ENCODE measurements around the gene CELF2. TPM values are rescaled to one million over a fixed set of nuclear protein-coding genes. Genes with fewer than 3 reads are reported as not detected.

CELF2 gene
- total RNA-seq, 2 experiments from 2014 or later, result 165 to 181 TPM

- Mint-ChIP-seq H3K9me3 (peaks cover 8% of the 10 kb centered on the region), H3K27ac (peak overlapping the region; percentile 99)
- peak; percentile 32 for DNase-seq
Measured at GRCh38 chr10:11163780-11164550, 146.3 kb downstream of the CELF2 start.

GRCh38 chr10:11164551-11164802 lies 146.8 kb downstream of the CELF2 start:
- CTCF ChIA-PET, result interaction anchor here (0.6 to 4.1 kb wide), 16 partner anchors 9 to 204 kb away, joined by 3 to 40 read pairs (median 4); no protein-coding TSS in a partner anchor
- peaks cover 8% of the 10 kb centered on the region for H3K9me3 Mint-ChIP-seq
- peaks cover 25% of the 10 kb centered on the region for H3K36me3 Mint-ChIP-seq (ENCODE audit: low read depth)
- POLR2A ChIA-PET, result interaction anchor here (1.2 to 2.8 kb wide), 3 partner anchors 9 to 15 kb away, joined by 5 to 29 read pairs (median 29); no protein-coding TSS in a partner anchor
- H3K27me3 Mint-ChIP-seq, result no peaks in the 10 kb centered on the region
- peak overlapping the region; percentile 99 for H3K27ac Mint-ChIP-seq
- peaks cover 45% of the 10 kb centered on the region for H3K4me1 Mint-ChIP-seq
- no peak for DNase-seq
- H3K4me3 Mint-ChIP-seq, result no peak overlapping the region

More at GRCh38 chr10:11163780-11164550, 146.3 kb downstream of the CELF2 start:
- CTCF ChIA-PET, result interaction anchor here (0.6 to 4.1 kb wide), 16 partner anchors 9 to 254 kb away, joined by 3 to 40 read pairs (median 4); no protein-coding TSS in a partner anchor
- peaks cover 27% of the 10 kb centered on the region for H3K36me3 Mint-ChIP-seq (ENCODE audit: low read depth)
- POLR2A ChIA-PET, result interaction anchor here (1.2 to 2.8 kb wide), 4 partner anchors 9 to 18 kb away, joined by 5 to 29 read pairs (median 20); no protein-coding TSS in a partner anchor
- H3K27me3 Mint-ChIP-seq, result no peaks in the 10 kb centered on the region
- no peak overlapping the region for H3K4me3 Mint-ChIP-seq
- peaks cover 47% of the 10 kb centered on the region for H3K4me1 Mint-ChIP-seq

GRCh38 chr10:11164803-11165590 lies 147.3 kb downstream of the CELF2 start:
- Mint-ChIP-seq H3K9me3 (peaks cover 8% of the 10 kb centered on the region), H3K36me3 (ENCODE audit: low read depth) (peaks cover 19% of the 10 kb centered on the region), H3K27me3 (no peaks in the 10 kb centered on the region), H3K27ac (peak overlapping the region; percentile 99), H3K4me3 (no peak overlapping the region), H3K4me1 (peaks cover 41% of the 10 kb centered on the region)
- DNase-seq, result peak; percentile 76
- ChIA-PET POLR2A (interaction anchor here (1.2 to 2.8 kb wide), 4 partner anchors 8 to 19 kb away, joined by 4 to 29 read pairs (median 17); no protein-coding TSS in a partner anchor), CTCF (interaction anchor here (0.7 to 4.1 kb wide), 17 partner anchors 8 to 159 kb away, joined by 3 to 40 read pairs (median 4); no protein-coding TSS in a partner anchor)

GRCh38 chr10:11165591-11166543 lies 148.2 kb downstream of the CELF2 start:
- POLR2A ChIA-PET, result interaction anchor here (0.6 to 2.8 kb wide), 5 partner anchors 12 to 52 kb away, joined by 3 to 29 read pairs (median 3); no protein-coding TSS in a partner anchor
- DNase-seq, result peak; percentile 84
- peaks cover 36% of the 10 kb centered on the region for H3K4me1 Mint-ChIP-seq
- H3K9me3 Mint-ChIP-seq, result peaks cover 8% of the 10 kb centered on the region
- peak overlapping the region; percentile 99 for H3K27ac Mint-ChIP-seq
- H3K4me3 Mint-ChIP-seq, result no peak overlapping the region
- CTCF ChIA-PET, result interaction anchor here (1.0 to 4.1 kb wide), 15 partner anchors 9 to 150 kb away, joined by 3 to 40 read pairs (median 6); no protein-coding TSS in a partner anchor
- no peaks in the 10 kb centered on the region for H3K27me3 Mint-ChIP-seq
- H3K36me3 Mint-ChIP-seq (ENCODE audit: low read depth), result peaks cover 14% of the 10 kb centered on the region

- Mint-ChIP-seq H3K9me3 (peaks cover 4% of the 10 kb centered on the region), H3K27me3 (no peaks in the 10 kb centered on the region), H3K4me3 (no peak overlapping the region), H3K27ac (no peak overlapping the region), H3K36me3 (ENCODE audit: low read depth) (peaks cover 10% of the 10 kb centered on the region), H3K4me1 (peaks cover 30% of the 10 kb centered on the region)
- ChIA-PET CTCF (interaction anchor here (1.1 to 4.1 kb wide), 8 partner anchors 8 to 70 kb away, joined by 3 to 40 read pairs (median 6); no protein-coding TSS in a partner anchor), POLR2A (interaction anchor here (1.0 to 1.2 kb wide), 2 partner anchors 11 to 21 kb away, joined by 3 to 4 read pairs; no protein-coding TSS in a partner anchor)
- DNase-seq, result no peak
Measured at GRCh38 chr10:11166550-11166949, 148.9 kb downstream of the CELF2 start.

GRCh38 chr10:11167233-11167966 lies 149.7 kb downstream of the CELF2 start:
- Mint-ChIP-seq H3K27ac (no peak overlapping the region), H3K9me3 (no peaks in the 10 kb centered on the region), H3K4me1 (peaks cover 23% of the 10 kb centered on the region), H3K4me3 (no peak overlapping the region), H3K36me3 (ENCODE audit: low read depth) (peaks cover 4% of the 10 kb centered on the region), H3K27me3 (no peaks in the 10 kb centered on the region)
- POLR2A ChIA-PET, result interaction anchor here (0.6 to 1.3 kb wide), 3 partner anchors 9 to 101 kb away, joined by 3 to 4 read pairs (median 3); no protein-coding TSS in a partner anchor
- CTCF ChIA-PET, result interaction anchor here (0.5 to 2.4 kb wide), 4 partner anchors 12 to 310 kb away, joined by 3 to 12 read pairs (median 7); no protein-coding TSS in a partner anchor
- DNase-seq, result no peak

- Mint-ChIP-seq H3K4me1 (peaks cover 23% of the 10 kb centered on the region), H3K27ac (no peak overlapping the region), H3K36me3 (ENCODE audit: low read depth) (peaks cover 15% of the 10 kb centered on the region), H3K9me3 (no peaks in the 10 kb centered on the region), H3K27me3 (no peaks in the 10 kb centered on the region), H3K4me3 (no peak overlapping the region)
- ChIA-PET POLR2A (interaction anchor here (0.6 to 1.2 kb wide), 3 partner anchors 10 to 49 kb away, joined by 3 to 4 read pairs (median 3); no protein-coding TSS in a partner anchor), CTCF (interaction anchor here (2.4 kb wide), 1 partner anchor 10 kb away, joined by 8 read pairs; no protein-coding TSS in a partner anchor)
- no peak for DNase-seq
Measured at GRCh38 chr10:11168423-11169090, 150.9 kb downstream of the CELF2 start.

GRCh38 chr10:11169976-11170375 lies 152.3 kb downstream of the CELF2 start:
- no peak for DNase-seq
- ChIA-PET CTCF (interaction anchor here (1.0 to 1.1 kb wide), 2 partner anchors 24 to 158 kb away, joined by 3 read pairs; no protein-coding TSS in a partner anchor), POLR2A (interaction anchor here (1.2 kb wide), 1 partner anchor 9 kb away, joined by 4 read pairs; no protein-coding TSS in a partner anchor)
- no peaks in the 10 kb centered on the region for H3K9me3 Mint-ChIP-seq
- H3K27me3 Mint-ChIP-seq, result no peaks in the 10 kb centered on the region
- no peak overlapping the region for H3K27ac Mint-ChIP-seq
- H3K4me1 Mint-ChIP-seq, result peaks cover 27% of the 10 kb centered on the region
- no peak overlapping the region for H3K4me3 Mint-ChIP-seq
- peaks cover 29% of the 10 kb centered on the region for H3K36me3 Mint-ChIP-seq (ENCODE audit: low read depth)

- Mint-ChIP-seq H3K27me3 (no peaks in the 10 kb centered on the region), H3K36me3 (ENCODE audit: low read depth) (peaks cover 33% of the 10 kb centered on the region), H3K9me3 (no peaks in the 10 kb centered on the region), H3K4me3 (no peak overlapping the region), H3K4me1 (peaks cover 33% of the 10 kb centered on the region), H3K27ac (no peak overlapping the region)
- no peak for DNase-seq
- CTCF ChIA-PET, result interaction anchor here (1.1 kb wide), 1 partner anchor 25 kb away, joined by 3 read pairs; no protein-coding TSS in a partner anchor
- POLR2A ChIA-PET, result no interaction called here
Measured at GRCh38 chr10:11170574-11170973, 152.9 kb downstream of the CELF2 start.

GRCh38 chr10:11170993-11171851 lies 153.6 kb downstream of the CELF2 start:
- H3K9me3 Mint-ChIP-seq, result no peaks in the 10 kb centered on the region
- POLR2A ChIA-PET, result interaction anchor here (0.6 kb wide), 1 partner anchor 71 kb away, joined by 3 read pairs; no protein-coding TSS in a partner anchor
- DNase-seq, result peak; percentile 32
- CTCF ChIA-PET, result interaction anchor here (1.1 kb wide), 1 partner anchor 26 kb away, joined by 3 read pairs; no protein-coding TSS in a partner anchor
- no peak overlapping the region for H3K27ac Mint-ChIP-seq
- H3K36me3 Mint-ChIP-seq (ENCODE audit: low read depth), result peaks cover 40% of the 10 kb centered on the region
- peaks cover 40% of the 10 kb centered on the region for H3K4me1 Mint-ChIP-seq
- no peak overlapping the region for H3K4me3 Mint-ChIP-seq
- no peaks in the 10 kb centered on the region for H3K27me3 Mint-ChIP-seq
